NCI-H510A (cell line): ENCODE data around the gene SLC2A6.

Source experiments
- DNase-seq: peaks from one replicate; lab custom pipeline; 2025; lab: John Stamatoyannopoulos, UW

Gene SLC2A6

DNA sequence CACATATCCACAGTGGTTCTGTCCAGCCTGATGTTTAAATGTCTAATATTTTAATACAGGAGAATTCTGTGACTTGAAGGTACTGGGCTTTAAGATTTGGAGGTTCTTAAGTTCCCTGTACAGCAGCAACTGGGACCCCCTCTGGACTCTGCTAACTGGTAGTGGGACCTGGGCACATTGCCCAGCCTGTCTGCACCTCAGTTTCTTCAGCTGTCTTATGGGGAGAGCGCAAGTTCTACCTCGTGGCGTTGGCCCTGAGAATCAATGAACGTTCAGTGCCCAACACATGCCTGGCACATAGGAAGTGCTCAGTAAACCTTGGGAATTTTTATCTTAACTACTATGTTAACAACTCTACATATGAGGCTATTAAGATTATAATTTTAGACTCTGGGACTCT is 1.4 kb downstream of the SLC2A6 start:
- no peak for DNase-seq

- DNase-seq, result no peak
Measured at GRCh38 chr9:133476941-133477340, 2.0 kb downstream of the SLC2A6 start.

GRCh38 chr9:133476036-133476931 is 2.6 kb downstream of the SLC2A6 start:
- DNase-seq, result no peak

GRCh38 chr9:133475292-133476012 is 3.4 kb downstream of the SLC2A6 start:
- no peak for DNase-seq

DNA sequence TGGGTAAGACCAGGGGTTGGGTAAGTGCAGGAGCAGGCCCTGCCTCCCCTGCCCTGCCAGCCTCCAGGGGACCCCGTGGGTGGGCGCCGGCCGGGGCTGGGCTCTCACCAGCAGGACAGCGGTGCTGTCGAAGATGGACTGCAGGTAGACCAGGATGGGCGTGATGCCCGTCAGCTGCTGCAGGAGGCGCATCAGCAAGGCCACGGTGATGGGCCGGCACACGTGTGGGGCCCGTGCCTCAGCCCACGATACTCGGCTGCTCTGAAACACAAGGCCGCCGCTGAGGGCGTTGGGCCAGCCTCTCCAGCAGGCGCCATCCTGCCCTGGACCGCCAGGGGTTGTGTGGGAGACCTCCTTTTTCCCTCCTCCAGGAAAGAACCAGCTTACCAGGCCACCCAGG is 4.0 kb downstream of the SLC2A6 start:
- DNase-seq, result no peak

DNA sequence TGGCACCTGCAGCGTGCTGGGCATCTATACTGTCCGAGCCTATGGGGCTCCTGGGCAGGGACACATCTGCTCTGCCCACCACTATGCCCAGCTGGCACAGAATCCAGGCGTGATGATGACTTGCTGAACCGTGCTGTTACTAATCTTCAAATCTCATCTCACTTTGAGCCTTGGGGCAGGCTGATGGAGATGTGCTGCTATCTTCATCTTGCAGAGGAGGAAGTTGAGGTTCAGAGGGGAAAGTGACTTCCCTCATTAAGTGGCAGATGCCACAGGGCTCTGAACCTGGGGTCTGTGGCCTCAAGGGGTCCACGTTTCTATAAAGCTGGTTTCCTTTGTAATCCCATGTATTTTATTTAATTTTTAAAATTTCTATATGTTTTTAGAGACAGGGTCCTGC is 4.7 kb downstream of the SLC2A6 start:
- DNase-seq, result no peak

DNA sequence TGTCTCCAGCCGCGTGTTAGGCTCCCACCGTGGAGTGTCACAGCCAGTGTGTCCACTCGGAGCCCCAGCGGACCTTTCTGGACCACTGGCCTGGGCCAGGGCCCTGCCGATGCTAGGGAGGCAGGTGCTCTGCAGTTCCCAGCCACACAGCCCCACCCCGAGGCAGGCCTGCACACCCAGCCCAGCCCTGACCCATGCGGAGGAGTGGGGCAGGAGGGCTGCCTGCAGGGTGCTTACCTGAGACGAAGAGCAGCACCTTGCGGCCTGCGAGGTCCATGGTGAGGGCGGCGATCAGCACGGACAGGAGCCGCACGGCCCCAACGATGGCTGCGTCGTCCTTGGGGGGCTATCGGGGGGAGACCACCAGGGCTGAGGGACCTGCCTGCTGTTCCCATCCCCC is 5.2 kb downstream of the SLC2A6 start:
- DNase-seq, result no peak

DNA sequence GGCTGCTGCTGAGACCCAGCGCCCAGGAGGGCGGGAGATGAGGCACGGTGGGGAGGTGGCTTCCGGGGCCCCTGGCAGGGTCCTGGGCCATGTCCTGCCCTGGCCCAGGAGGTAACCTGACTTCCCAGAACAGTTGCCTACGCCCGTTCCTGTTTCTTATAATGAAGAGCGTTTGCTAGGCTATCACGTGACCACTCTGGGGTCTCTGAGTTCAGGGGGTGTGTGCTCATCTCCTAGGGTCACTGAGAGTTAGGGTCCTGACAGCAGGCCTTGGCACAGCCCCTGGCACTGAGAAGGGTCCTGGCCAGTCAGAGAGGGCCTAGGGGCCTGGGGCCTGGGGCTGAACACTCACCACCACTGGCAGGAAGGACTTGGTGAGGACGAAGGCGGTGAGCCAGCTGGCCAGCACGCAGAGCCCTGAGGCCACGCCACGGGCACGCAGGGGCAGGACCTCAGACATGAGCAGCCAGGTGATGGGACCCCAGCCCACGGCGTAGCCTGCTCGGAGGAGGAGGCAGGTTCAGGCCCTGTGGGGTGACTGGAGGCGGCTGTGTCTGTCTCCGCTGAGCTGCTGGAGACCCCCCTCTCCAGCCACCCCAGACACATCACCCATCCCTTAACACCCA is 6.0 kb downstream of the SLC2A6 start:
- no peak for DNase-seq

GRCh38 chr9:133472277-133472645 is 6.6 kb downstream of the SLC2A6 start:
- no peak for DNase-seq

GRCh38 chr9:133471551-133472276 is 7.2 kb downstream of the SLC2A6 start:
- no peak for DNase-seq

DNA sequence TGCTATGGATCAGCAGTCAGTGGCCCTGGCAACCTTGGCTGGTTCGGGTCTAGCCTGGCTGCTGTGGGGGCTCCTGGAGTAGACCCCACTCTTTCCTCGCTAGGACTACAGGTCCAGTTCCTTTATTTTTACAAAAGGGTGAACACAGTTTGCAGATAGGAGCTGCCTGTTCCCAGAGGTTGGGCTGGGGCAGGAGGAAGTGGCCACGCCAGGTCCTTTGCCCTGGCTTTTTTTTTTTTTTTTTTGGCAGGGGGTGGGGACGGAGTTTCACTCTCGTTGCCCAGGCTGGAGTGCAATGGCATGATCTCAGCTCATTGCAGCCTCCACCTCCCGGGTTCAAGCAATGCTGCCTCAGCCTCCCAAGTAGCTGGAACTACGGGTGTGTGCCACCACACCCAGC is 7.9 kb downstream of the SLC2A6 start:
- DNase-seq, result no peak

GRCh38 chr9:133470427-133470924 is 8.4 kb downstream of the SLC2A6 start:
- no peak for DNase-seq

DNA sequence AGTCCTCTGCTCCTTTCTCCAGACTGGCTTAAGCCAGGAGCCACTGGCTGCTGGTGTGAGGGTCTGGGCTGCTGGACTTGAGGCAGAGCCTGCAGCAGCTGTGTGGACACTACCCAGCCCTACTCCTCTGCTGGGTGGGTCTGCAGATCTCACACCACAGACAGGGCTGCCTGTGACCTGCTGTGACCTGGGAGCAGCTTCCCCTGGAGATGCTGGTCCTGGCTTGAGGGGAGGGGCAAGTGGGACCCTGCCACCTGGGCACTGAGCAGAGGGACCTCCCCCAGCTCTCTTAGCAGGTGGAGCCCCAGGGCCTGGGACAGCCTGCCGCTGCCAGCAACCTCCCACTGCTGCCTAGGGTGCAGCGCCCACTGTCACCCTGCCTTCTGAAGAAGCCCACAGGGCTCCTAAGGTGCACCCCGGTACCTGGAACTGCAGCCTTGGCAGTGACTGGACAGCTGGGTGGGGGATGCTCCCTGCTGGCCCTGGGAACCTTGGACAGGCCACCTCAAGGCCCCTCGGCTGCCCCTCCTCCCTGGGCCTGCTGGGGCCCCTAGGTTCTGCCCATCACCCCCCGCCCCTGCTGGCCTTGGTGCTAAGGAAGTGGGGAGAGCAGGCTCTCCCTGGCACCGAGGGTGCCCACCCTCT is 10.0 kb downstream of the SLC2A6 start:
- no peak for DNase-seq

GRCh38 chr9:133468374-133468773 is 10.5 kb downstream of the SLC2A6 start:
- no peak for DNase-seq

GRCh38 chr9:133467101-133467500 is 11.8 kb downstream of the SLC2A6 start:
- no peak for DNase-seq

- DNase-seq, result no peak
Measured at GRCh38 chr9:133465984-133466383, 12.9 kb downstream of the SLC2A6 start.

- DNase-seq, result no peak
Measured at GRCh38 chr9:133464638-133465037, 14.3 kb downstream of the SLC2A6 start.

DNA sequence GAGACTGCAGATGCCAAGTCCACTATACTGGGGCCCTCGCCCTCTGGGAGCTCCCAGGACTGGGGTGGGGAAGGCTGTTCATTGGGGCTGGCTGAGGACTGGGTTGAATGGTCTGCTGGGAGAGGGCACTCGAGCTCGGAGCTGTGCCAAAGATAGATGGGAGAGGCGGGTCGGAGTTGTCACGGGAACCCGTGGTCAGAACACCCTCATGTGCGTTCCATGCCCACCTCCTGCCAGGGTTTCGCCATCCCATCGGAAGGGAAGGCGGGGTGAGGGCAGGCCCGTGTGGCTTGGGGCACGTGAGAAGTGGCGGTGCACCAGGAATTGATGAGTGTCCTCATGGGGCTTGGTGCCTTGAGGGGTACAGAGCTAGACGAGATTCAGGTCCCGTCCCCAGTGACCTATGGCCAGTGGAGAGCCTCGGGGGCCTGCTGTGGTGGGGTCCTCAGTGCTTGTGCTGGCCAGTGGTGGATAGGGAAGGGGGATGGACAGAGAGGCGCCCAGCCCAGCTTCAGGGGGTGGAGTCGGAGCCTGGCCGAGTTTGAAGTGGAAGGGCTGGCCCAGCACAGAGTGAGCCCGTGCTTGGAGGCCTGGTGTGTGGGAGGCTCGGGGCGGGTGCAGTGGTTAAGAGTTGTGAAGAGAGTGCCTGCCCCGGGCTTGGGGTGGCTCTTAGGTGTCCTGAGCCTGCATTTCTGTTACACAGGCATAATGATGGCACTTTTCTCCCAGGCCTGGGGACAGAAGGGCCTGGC is 14.9 kb downstream of the SLC2A6 start:
- DNase-seq, result no peak

DNA sequence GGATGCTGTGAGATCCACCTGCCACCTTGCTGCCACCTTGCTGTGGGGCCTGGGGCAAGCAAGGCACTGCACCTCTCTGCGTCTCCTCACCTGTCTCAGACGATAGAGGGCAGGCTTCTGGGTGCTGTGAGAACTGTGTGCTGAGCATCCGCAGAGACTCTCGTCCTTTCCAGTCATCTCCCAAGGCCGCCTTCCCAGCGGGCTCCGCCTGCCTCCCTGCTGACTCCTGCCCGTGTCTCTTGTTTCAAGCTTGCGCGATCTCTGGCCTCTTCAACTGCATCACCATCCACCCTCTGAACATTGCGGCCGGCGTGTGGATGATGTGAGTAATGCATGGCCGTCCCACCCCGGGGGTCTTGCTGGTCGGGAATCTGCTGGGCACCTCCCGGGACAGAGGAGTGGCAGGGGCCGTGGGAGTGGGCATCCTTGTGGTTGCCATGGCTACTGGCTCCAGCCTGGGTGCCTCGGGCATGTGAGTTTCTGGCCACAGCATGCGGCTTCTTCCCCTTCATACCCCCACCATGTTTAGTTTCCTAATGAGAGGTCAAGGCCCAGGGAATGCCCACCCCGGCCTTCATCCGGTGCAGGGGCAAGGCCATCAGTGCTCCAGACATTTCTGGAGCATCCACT is 15.6 kb downstream of the SLC2A6 start:
- peak; percentile 34 for DNase-seq

- DNase-seq, result no peak
Measured at GRCh38 chr9:133461975-133462374, 16.9 kb downstream of the SLC2A6 start.
